DOHH2 (cell line): ENCODE measurements around the gene TRAPPC5.

Source experiments
- H3F3A ChIP-seq: fragments of 200-600 bp; sonication (generic), shearing (Covaris generic); 2 replicates; pipeline ENCODE4 v1.6.0; 2016; ENCODE audit warnings: antibody characterized with exemption, mild to moderate bottlenecking; ENCODE audit not compliant: control insufficient read depth, insufficient read depth
- H3K27ac ChIP-seq: fragments of 200-600 bp; sonication (generic); 2 replicates; pipeline ENCODE4 v1.5.1; 2014; ENCODE audit warnings: low read depth, mild to moderate bottlenecking, low read length, moderate library complexity
- H3K27me3 ChIP-seq: fragments of 200-600 bp; sonication (generic); 2 replicates; pipeline ENCODE4 v1.6.1; 2014; ENCODE audit warnings: mild to moderate bottlenecking, low read length, mixed read lengths; ENCODE audit not compliant: control insufficient read depth
- H3K36me3 ChIP-seq: fragments of 200-600 bp; sonication (generic); 2 replicates; pipeline ENCODE4 v1.6.1; 2014; ENCODE audit warnings: mild to moderate bottlenecking, low read length, moderate library complexity, mixed read lengths; ENCODE audit not compliant: control insufficient read depth
- H3K4me1 ChIP-seq: fragments of 200-600 bp; sonication (generic); 2 replicates; pipeline ENCODE4 v1.6.1; 2014; ENCODE audit warnings: mild to moderate bottlenecking, low read length, mixed read lengths; ENCODE audit not compliant: control insufficient read depth
- H3K4me2 ChIP-seq: fragments of 200-600 bp; sonication (generic); 2 replicates; pipeline ENCODE4 v1.6.0; 2014; ENCODE audit warnings: mild to moderate bottlenecking, low read length, moderate library complexity
- H3K4me3 ChIP-seq: fragments of 200-600 bp; sonication (generic); 2 replicates; pipeline ENCODE4 v1.5.1; 2014; ENCODE audit warnings: mild to moderate bottlenecking, low read length, mixed read lengths
- H3K79me2 ChIP-seq: fragments of 200-600 bp; sonication (generic); 2 replicates; pipeline ENCODE4 v1.6.1; 2014; ENCODE audit warnings: mild to moderate bottlenecking, low read length, mixed read lengths; ENCODE audit not compliant: control insufficient read depth
- H3K9me2 ChIP-seq: fragments of 200-600 bp; sonication (generic); replicated peaks from 2 replicates; pipeline ENCODE4 v1.6.1; 2014; ENCODE audit warnings: mild to moderate bottlenecking, low read length, mixed read lengths; ENCODE audit not compliant: control insufficient read depth
- H3K9me3 ChIP-seq: fragments of 200-600 bp; sonication (generic); 2 replicates; pipeline ENCODE4 v1.6.1; 2014; ENCODE audit warnings: antibody characterized with exemption, low read length, mixed read lengths; ENCODE audit not compliant: control insufficient read depth, insufficient read depth
- H4K20me1 ChIP-seq: fragments of 200-600 bp; sonication (generic); 2 replicates; pipeline ENCODE4 v1.6.0; 2014; ENCODE audit warnings: low read depth, mild to moderate bottlenecking, antibody characterized with exemption, low read length, moderate library complexity; ENCODE audit not compliant: control insufficient read depth, insufficient read depth
- CTCF ChIP-seq: fragments of 200-600 bp; sonication (generic); IDR thresholded peaks from one replicate; pipeline ENCODE4 v1.5.1; 2014; ENCODE audit warnings: antibody characterized with exemption, mild to moderate bottlenecking, low read depth, low read length; ENCODE audit not compliant: poor library complexity, severe bottlenecking
- EZH2phosphoT487 ChIP-seq: fragments of 200-600 bp; sonication (generic); IDR thresholded peaks from 2 replicates; pipeline ENCODE4 v1.6.1; 2017; ENCODE audit warnings: borderline replicate concordance, mild to moderate bottlenecking, antibody characterized with exemption, low read length, moderate library complexity, mixed read lengths

TRAPPC5 gene

DNA sequence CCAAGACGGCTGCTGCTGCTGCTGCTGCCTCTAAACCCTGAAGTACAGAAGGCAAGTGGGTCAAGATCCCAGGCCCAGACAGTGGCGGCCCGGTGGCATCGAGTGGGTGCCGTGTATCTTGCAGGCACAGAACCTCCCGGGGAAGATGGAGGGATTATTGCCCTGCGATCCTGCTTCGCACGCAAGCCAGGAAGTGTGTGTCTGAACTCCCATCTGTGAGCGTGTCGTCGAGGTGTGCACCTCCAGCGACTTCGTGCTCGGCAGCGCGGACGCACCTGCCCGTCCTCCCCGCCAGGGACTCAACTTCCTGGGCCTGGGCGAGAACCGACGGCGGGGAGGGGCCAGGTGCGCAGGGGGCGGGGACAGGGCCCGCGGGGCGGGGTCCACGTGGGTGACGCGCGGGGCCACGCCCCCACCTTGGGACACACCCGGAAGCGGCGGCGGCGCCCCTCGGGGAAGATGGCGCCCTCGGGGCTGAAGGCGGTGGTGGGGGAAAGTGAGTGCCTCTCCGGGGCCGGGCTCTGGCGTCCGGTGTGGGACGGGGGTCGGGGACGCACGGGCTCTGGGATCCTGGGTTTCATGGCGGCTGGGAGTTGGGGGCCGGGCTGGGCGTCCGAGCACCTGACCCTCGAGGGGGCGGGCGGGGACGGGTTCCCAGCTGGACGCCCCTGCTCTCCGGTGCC, 43.8 kb upstream of the TRAPPC5 start, which contains the start of gene STXBP2:
TSS of gene STXBP2 (plus strand) at position 420 of the 683 bp plus-strand sequence. CDS start at position 460, 40 bp downstream.
- Histone ChIP-seq H3K9me3 (peaks cover 5% of the 10 kb centered on the region; the same call in 1 of the 2 replicates), H3F3A (peaks cover 6% of the 10 kb centered on the region; the same call in 1 of the 2 replicates), H4K20me1 (no peaks in the 10 kb centered on the region), H3K4me2 (peak within 1 kb of the TSS; percentile 85), H3K4me1 (peaks cover 23% of the 10 kb centered on the region), H3K36me3 (peaks cover 10% of the 10 kb centered on the region; the same call in 1 of the 2 replicates), H3K27me3 (no peaks in the 10 kb centered on the region), H3K27ac (peak within 1 kb of the TSS; percentile 12; the same call in 1 of the 2 replicates), H3K4me3 (peak within 1 kb of the TSS; percentile 99), H3K79me2 (peaks cover 18% of the 10 kb centered on the region), H3K9me2 (no peaks in the 10 kb centered on the region)
- TF ChIP-seq CTCF: no peak
- TF ChIP-seq EZH2phosphoT487: no peak

DNA sequence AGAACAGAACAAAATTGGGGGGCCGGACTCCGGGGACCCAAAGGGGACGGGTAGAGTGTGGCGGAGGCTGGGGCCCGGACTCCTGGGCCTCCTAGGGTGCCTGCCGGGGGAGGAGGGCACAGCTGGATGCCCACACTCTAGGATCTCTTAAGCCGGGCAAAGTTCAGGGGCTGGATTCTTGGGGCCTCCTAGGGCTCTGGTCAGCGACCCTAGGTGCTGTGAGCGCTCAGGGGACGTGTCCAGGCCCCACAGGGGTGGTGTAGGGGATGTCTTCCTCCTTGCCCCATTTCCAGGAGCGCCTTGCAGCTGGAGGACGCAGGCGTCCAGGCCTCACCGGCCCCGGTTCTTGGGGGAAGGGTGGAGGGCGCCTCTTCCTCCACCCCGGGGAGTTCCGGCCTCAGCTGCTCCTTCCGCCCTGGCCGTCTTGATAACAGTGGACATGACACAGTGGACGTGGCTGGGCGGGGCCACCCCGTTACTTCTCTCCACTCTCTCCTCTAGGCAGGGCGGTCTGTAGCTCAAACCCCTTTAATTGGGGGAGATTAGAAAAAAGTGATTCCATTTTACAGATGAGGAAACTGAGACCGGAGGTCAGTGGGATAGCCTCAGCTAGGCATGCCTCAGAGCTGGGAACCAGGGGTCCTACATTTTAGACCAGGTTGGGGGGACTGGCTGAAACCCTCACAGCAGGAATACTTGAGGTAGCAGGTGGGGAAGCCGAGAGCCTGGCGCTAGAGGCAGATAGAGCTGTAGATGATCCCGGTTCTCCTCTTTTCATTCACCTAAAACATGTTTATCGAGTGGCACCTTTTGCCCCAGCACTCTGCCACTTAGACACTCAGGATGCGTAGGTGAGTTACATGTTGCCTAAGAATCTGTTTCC, 43.0 kb upstream of the TRAPPC5 start:
- H3K79me2 ChIP-seq: peaks cover 16% of the 10 kb centered on the region
- no peaks in the 10 kb centered on the region for H3K9me2 ChIP-seq
- peaks cover 5% of the 10 kb centered on the region; the same call in 1 of the 2 replicates for H3K9me3 ChIP-seq
- TF ChIP-seq EZH2phosphoT487 (no peak), CTCF (no peak)
- H3K27ac ChIP-seq: peak overlapping the region; percentile 12; the same call in 1 of the 2 replicates
- H4K20me1 ChIP-seq: no peaks in the 10 kb centered on the region
- peaks cover 6% of the 10 kb centered on the region; the same call in 1 of the 2 replicates for H3F3A ChIP-seq
- no peaks in the 10 kb centered on the region for H3K27me3 ChIP-seq
- H3K4me3 ChIP-seq: peak overlapping the region; percentile 99
- peaks cover 10% of the 10 kb centered on the region; the same call in 1 of the 2 replicates for H3K36me3 ChIP-seq
- peaks cover 23% of the 10 kb centered on the region for H3K4me1 ChIP-seq
- H3K4me2 ChIP-seq: peak overlapping the region; percentile 85

GRCh38 chr19:7638802-7639465, 41.7 kb upstream of the TRAPPC5 start:
- Histone ChIP-seq H3K9me3 (peaks cover 5% of the 10 kb centered on the region; the same call in 1 of the 2 replicates), H3K9me2 (no peaks in the 10 kb centered on the region), H3K27ac (no peak overlapping the region), H3F3A (peaks cover 6% of the 10 kb centered on the region; the same call in 1 of the 2 replicates), H3K4me2 (no peak overlapping the region), H3K4me1 (peaks cover 23% of the 10 kb centered on the region), H3K27me3 (no peaks in the 10 kb centered on the region), H3K4me3 (no peak overlapping the region), H3K79me2 (peaks cover 16% of the 10 kb centered on the region), H3K36me3 (peaks cover 13% of the 10 kb centered on the region; the same call in 1 of the 2 replicates), H4K20me1 (no peaks in the 10 kb centered on the region)
- TF ChIP-seq EZH2phosphoT487: no peak
- TF ChIP-seq CTCF: no peak
